ENCODE data around the gene HMG20B.
"Not testable (repeated sequence)": the region's sequence is repeated elsewhere in the genome, so short reads cannot be mapped to it uniquely, and the experiment has no call there.

HMG20B gene

GRCh38 chr19:3528080-3528479 is 44.7 kb upstream of the HMG20B start:
- DNase-seq (ENCODE audit: low read depth) = no peak
- H3K4me3 ChIP-seq (ENCODE audit: low read depth, low read length) = no peak overlapping the region
- no peak for TF ChIP-seq CTCF (IDR thresholded peaks at IDR 0.05; ENCODE audit: insufficient read depth, low read depth, low read length, missing control alignments)

GRCh38 chr19:3528539-3529211 is 44.1 kb upstream of the HMG20B start:
- DNase-seq (ENCODE audit: low read depth) = no peak
- no peak overlapping the region for H3K4me3 ChIP-seq (ENCODE audit: low read depth, low read length)
- no peak for TF ChIP-seq CTCF (IDR thresholded peaks at IDR 0.05; ENCODE audit: insufficient read depth, low read depth, low read length, missing control alignments)

- not testable (repeated sequence) for DNase-seq (ENCODE audit: low read depth); H3K4me3 ChIP-seq (ENCODE audit: low read depth, low read length)
Measured at GRCh38 chr19:3529299-3529698, 43.4 kb upstream of the HMG20B start.

- no peak for TF ChIP-seq CTCF (IDR thresholded peaks at IDR 0.05; ENCODE audit: insufficient read depth, low read depth, low read length, missing control alignments)
- H3K4me3 ChIP-seq (ENCODE audit: low read depth, low read length) = no peak overlapping the region
- DNase-seq (ENCODE audit: low read depth) = no peak
Measured at GRCh38 chr19:3530389-3530788, 42.4 kb upstream of the HMG20B start.

- H3K4me3 ChIP-seq (ENCODE audit: low read depth, low read length) = no peak overlapping the region
- DNase-seq (ENCODE audit: low read depth) = no peak
- TF ChIP-seq CTCF (IDR thresholded peaks at IDR 0.05; ENCODE audit: insufficient read depth, low read depth, low read length, missing control alignments) = no peak
Measured at GRCh38 chr19:3531716-3532115, 41.0 kb upstream of the HMG20B start.

- DNase-seq (ENCODE audit: low read depth) = no peak
- TF ChIP-seq CTCF (IDR thresholded peaks at IDR 0.05; ENCODE audit: insufficient read depth, low read depth, low read length, missing control alignments) = no peak
- H3K4me3 ChIP-seq (ENCODE audit: low read depth, low read length) = no peak overlapping the region
Measured at GRCh38 chr19:3532154-3532786, 40.5 kb upstream of the HMG20B start.

- DNase-seq (ENCODE audit: low read depth) = no peak
- TF ChIP-seq CTCF (IDR thresholded peaks at IDR 0.05; ENCODE audit: insufficient read depth, low read depth, low read length, missing control alignments) = no peak
- no peak overlapping the region for H3K4me3 ChIP-seq (ENCODE audit: low read depth, low read length)
Measured at GRCh38 chr19:3533033-3533432, 39.7 kb upstream of the HMG20B start.
